ENCODE data around the gene CREB3L2. TPM values are rescaled to one million over a fixed set of nuclear protein-coding genes. Genes with fewer than 3 reads are reported as not detected.

Gene CREB3L2
- total RNA-seq, 3 donors from 2014 or later = 15.8 to 54.3 (median 40.6) TPM

DNA sequence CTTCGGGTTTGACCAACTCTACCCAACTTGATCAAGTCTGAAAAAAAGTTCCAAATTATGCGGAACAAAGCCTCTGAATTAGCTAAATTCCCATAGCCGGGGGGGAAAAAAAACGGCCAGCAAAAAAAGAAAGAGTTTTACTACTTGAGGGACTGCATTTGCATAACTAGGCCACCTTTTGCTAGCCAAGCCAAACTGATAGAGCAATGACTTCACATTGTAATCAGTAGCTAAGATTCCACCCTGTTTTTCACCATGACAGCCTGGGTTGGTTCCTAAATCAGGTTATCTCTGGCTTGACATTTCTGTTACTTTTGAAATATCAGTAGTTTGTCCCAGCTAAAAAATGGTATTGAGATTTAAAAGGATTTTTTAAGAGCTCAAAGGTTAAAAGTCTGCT is 31.4 kb upstream of the CREB3L2 start:
- Histone ChIP-seq H3K9me3 (peaks cover 6% of the 10 kb centered on the region), H3K36me3 (ENCODE audit: low read depth) (no peaks in the 10 kb centered on the region), H3K4me1 (ENCODE audit: low read depth) (no peaks in the 10 kb centered on the region), H3K4me3 (no peak overlapping the region)
- TF ChIP-seq, protein P1, sequence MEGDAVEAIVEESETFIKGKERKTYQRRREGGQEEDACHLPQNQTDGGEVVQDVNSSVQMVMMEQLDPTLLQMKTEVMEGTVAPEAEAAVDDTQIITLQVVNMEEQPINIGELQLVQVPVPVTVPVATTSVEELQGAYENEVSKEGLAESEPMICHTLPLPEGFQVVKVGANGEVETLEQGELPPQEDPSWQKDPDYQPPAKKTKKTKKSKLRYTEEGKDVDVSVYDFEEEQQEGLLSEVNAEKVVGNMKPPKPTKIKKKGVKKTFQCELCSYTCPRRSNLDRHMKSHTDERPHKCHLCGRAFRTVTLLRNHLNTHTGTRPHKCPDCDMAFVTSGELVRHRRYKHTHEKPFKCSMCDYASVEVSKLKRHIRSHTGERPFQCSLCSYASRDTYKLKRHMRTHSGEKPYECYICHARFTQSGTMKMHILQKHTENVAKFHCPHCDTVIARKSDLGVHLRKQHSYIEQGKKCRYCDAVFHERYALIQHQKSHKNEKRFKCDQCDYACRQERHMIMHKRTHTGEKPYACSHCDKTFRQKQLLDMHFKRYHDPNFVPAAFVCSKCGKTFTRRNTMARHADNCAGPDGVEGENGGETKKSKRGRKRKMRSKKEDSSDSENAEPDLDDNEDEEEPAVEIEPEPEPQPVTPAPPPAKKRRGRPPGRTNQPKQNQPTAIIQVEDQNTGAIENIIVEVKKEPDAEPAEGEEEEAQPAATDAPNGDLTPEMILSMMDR (IDR thresholded peaks at IDR 0.05) = no peak
- DNase-seq (no peak), ATAC-seq (no peak)
- intact Hi-C loops (cut with DNase I, micrococcal nuclease) = no loop called here

DNA sequence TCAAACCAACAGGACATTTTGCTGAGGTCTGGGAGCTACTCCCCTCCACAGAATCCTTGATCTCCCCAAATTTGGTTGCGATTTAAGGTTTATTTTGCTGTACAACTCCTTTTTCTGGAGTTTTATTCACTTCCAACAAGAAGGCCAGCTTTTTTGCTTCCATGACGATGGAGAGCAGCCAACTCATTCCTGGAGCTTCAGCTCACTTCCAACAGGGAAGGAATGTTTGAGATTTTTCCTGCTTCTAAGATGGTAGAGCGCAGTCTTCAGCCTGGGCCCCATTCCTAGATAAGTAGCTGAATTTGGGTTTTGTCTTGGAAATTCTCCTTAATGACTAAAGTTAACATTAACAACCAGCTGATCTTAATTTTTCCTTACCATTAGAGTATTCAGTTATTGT is 30.9 kb upstream of the CREB3L2 start:
- no peak for DNase-seq
- TF ChIP-seq, protein P1 (IDR thresholded peaks at IDR 0.05) = no peak
- Histone ChIP-seq H3K4me3 (no peak overlapping the region), H3K4me1 (ENCODE audit: low read depth) (no peaks in the 10 kb centered on the region), H3K36me3 (ENCODE audit: low read depth) (no peaks in the 10 kb centered on the region), H3K9me3 (peaks cover 6% of the 10 kb centered on the region)
- intact Hi-C loops (cut with DNase I, micrococcal nuclease) = no loop called here
- no peak for ATAC-seq

DNA sequence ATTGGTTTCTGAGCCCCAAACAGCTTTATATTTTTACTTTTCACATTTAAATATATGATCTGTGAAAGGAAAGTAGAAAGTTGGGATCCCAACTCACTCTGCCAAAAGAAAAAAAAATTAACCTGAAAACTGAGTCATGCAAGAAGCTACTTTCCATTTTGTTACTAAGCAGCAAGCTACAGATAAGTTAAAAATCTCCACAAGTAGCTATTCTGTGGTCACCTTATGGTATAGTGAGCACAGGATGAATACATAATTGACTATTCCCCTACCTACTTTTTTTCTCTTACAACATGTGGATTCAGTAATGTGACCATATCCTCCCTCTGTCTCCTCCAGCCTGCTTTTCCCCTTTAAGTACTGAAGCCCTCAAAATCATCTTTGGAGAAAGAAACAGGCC is 30.3 kb upstream of the CREB3L2 start:
- DNase-seq = no peak
- H3K4me1 ChIP-seq (ENCODE audit: low read depth) = no peaks in the 10 kb centered on the region
- ATAC-seq = no peak
- intact Hi-C loops (cut with DNase I, micrococcal nuclease) = no loop called here
- TF ChIP-seq, protein P1 (IDR thresholded peaks at IDR 0.05) = no peak
- peaks cover 6% of the 10 kb centered on the region for H3K9me3 ChIP-seq
- H3K36me3 ChIP-seq (ENCODE audit: low read depth) = no peaks in the 10 kb centered on the region
- no peak overlapping the region for H3K4me3 ChIP-seq

DNA sequence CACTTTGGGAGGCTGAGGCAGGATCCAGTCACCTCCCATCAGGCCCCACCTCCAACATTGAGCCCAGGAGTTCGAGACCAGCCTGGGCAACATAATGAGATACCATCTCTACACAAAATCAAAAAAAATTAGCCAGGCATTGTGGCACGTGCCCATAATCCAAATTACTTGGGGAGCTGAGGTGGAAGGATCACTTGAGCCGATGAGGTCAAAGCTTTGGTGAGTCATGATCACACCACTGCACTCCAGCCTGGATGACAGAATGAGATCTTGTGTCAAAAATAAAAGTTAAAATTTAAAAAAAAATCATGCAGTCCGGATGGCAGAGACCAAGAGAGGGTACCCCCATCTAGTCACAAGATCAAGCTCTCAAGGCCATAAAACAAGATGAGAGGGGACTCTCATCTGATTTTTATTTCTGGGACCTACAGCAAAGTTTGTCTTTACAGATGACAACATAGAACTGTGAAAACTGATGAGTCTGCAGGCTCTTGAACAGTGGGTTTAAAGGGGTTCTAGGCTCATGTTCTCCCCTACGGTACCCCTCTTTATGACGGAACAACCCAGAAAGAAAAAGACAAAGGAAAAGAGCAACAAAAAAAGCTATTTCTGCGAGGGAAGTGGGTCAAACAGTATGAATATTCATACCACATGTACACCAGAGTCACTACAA is 28.9 kb upstream of the CREB3L2 start:
- Histone ChIP-seq H3K9me3 (no peaks in the 10 kb centered on the region), H3K36me3 (ENCODE audit: low read depth) (no peaks in the 10 kb centered on the region), H3K4me3 (no peak overlapping the region), H3K4me1 (ENCODE audit: low read depth) (no peaks in the 10 kb centered on the region)
- intact Hi-C loops (cut with DNase I, micrococcal nuclease) = no loop called here
- TF ChIP-seq, protein P1 (IDR thresholded peaks at IDR 0.05) = no peak
- ATAC-seq (no peak), DNase-seq (no peak)

DNA sequence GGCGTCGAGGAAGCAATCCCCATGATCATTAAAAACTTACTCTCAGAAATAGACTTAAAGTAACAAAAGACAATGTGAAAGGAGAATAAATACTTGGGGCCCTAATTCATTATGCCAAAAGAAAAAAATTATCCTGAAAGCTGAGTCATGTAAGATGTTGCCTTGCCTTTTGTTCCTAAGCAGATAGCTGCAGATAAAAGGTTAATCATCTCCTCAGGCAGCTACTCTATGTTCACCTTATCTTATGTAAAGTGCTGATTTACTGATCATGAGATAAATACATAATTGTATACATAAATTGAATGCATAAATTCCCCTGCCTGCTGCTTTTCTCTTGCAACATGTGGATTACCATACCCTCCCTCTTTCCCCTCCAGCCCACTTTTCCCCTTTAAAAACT is 28.1 kb upstream of the CREB3L2 start:
- no peaks in the 10 kb centered on the region for H3K36me3 ChIP-seq (ENCODE audit: low read depth)
- no peaks in the 10 kb centered on the region for H3K9me3 ChIP-seq
- TF ChIP-seq, protein P1 (IDR thresholded peaks at IDR 0.05) = no peak
- intact Hi-C loops (cut with DNase I, micrococcal nuclease) = no loop called here
- ATAC-seq (no peak), DNase-seq (no peak)
- no peak overlapping the region for H3K4me3 ChIP-seq
- H3K4me1 ChIP-seq (ENCODE audit: low read depth) = no peaks in the 10 kb centered on the region

DNA sequence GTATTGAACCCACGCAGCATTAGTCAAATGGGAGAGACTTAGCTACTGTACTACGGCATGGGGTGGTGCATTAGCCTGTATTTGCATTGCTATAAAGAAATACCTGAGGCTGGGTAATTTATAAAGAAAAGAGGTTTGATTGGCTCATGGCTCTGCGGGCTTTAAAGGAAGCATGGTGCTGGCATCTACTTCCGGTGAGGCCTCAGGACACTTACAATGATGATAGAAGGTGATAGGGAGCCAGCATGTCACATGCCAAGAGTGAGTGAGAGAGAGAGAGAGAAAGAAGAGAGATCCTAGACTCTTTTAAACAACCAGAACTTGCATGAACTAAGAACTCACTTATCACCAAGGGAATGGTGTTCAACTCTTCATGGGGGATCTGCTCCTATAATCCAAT is 27.2 kb upstream of the CREB3L2 start:
- Histone ChIP-seq H3K4me3 (no peak overlapping the region), H3K9me3 (no peaks in the 10 kb centered on the region), H3K36me3 (ENCODE audit: low read depth) (no peaks in the 10 kb centered on the region), H3K4me1 (ENCODE audit: low read depth) (no peaks in the 10 kb centered on the region)
- TF ChIP-seq, protein P1 (IDR thresholded peaks at IDR 0.05) = no peak
- ATAC-seq (no peak), DNase-seq (no peak)
- intact Hi-C loops (cut with DNase I, micrococcal nuclease) = no loop called here
